Pancreas (tissue), 10 donors: ENCODE data around the gene CNGA3. TPM values are rescaled to one million over a fixed set of nuclear protein-coding genes. Genes with fewer than 3 reads are reported as not detected.

Source experiments
- ATAC-seq, 4 donors: fragments of 200-7000 bp; cut with Tn5 transposase; one replicate each; pipeline versions ENCODE4 v1.8.0 to v1.9.1; 2020; ENCODE audit warnings: mild to moderate bottlenecking in 4 of 4, moderate library complexity in 4 of 4
- DNase-seq, 6 donors: peaks; one replicate each; pipeline ENCODE4 v3.0.0-alpha.2; 2020
- FAIRE-seq: peaks from 2 replicates; lab custom pipeline; 2012; peaks lifted over from hg19 to GRCh38; lab: Jason Lieb, UNC
- H3K27ac ChIP-seq, 4 donors: fragments of 200-600 bp; sonication (generic); 1 replicate in 3 of 4; 2 replicates in 1 of 4; pipeline versions ENCODE4 v1.5.0 to v1.8.0; 2020
- H3K27me3 ChIP-seq, 4 donors: fragments of 200-600 bp; one replicate each; pipeline ENCODE4 v1.8.0; 2021
- H3K36me3 ChIP-seq, 3 donors: fragments of 200-600 bp; sonication (generic) in 1 of 3; one replicate each; pipeline versions ENCODE4 v1.5.0 to v1.8.0; 2020 to 2021
- H3K4me1 ChIP-seq, 3 donors: fragments of 200-600 bp; one replicate each; pipeline ENCODE4 v1.8.0; 2021
- H3K4me3 ChIP-seq, 4 donors: fragments of 200-600 bp; sonication (generic) in 2 of 4; one replicate each; pipeline versions ENCODE4 v1.5.0 to v1.8.0; 2020 to 2021
- H3K9me3 ChIP-seq, 4 donors: fragments of 200-600 bp; one replicate each; pipeline ENCODE4 v1.8.0; 2021
- CTCF ChIP-seq, 4 donors: fragments of 200-600 bp; sonication (generic) in 3 of 4; IDR thresholded peaks; one replicate each; pipeline versions ENCODE4 v1.5.0 to v1.8.0; 2021; ENCODE audit warnings: antibody characterized with exemption in 4 of 4
- WGBS, 2 donors: extraction: QIAGEN DNeasy Blood & Tissue Kit; methylation state at CpG; one replicate each; pipeline ENCODE4 v1.1.7; 2013; 5-methylcytosine and 5-hydroxymethylcytosine counted together
- intact Hi-C, 3 donors: fragments of 100-400 bp; cut with DNase I; formaldehyde crosslinking; loops; one replicate each; pipeline versions ENCODE4 v1.11.1 to v1.14.2; 2022
- polyA plus RNA-seq, 2 donors: library from polyadenylated mRNA; stranded (reverse); fragments of 200-250 nt; gene quantifications; one replicate each; pipeline ENCODE4 v1.2.3, GENCODE V29; 2013
- total RNA-seq, 6 donors: library from RNA; stranded (reverse); fragmentation: NEBNext Ultra II Directional in 4 of 6; extraction: Animal tissue kit (Norgen Biotek cat#: 25700) in 4 of 6; gene quantifications; one replicate each; pipeline versions ENCODE4 v1.2.1 to v1.2.4, GENCODE V29; 2021 to 2023
- donor health status: healthy with polysubstance abuse.
- donor health status: DM: no; HTN: no; CAD: no; lungs with moderate emphysema.
- donor health status: DM: no; HTN: no; CAD: no.
- donor health status: control.
- donor health status: control.
- donor health status: Bipolar disorder and iron deficiency.
- donor health status: DM: yes; HTN: yes; CAD: no.
- donor health status: DM: no; HTN: no; CAD: no.
- donor health status: DM: no; HTN: no; CAD: no.
- donor health status: DM: yes; HTN: yes; CAD: no.

CNGA3 gene
- total and polyA plus RNA-seq, 8 donors, result 0.09 to 1.5 (median 0.28) TPM

GRCh38 chr2:98390571-98391476 lies 44.6 kb downstream of the CNGA3 start:
- intact Hi-C loops, result no loop called here
- H3K27ac ChIP-seq, result no peak overlapping the region
- no peak for ATAC-seq
- H3K4me1 ChIP-seq, result no peaks in the 10 kb centered on the region
- no peaks in the 10 kb centered on the region for H3K9me3 ChIP-seq
- WGBS, 2 donors, result 80 to 87% methylated on average over 19 of the region's 19 CpGs
- H3K4me3 ChIP-seq, result no peak overlapping the region
- peaks cover 0 to 2% (median 0%) of the 10 kb centered on the region in 4 donors for H3K27me3 ChIP-seq
- TF ChIP-seq CTCF (IDR thresholded peaks at IDR 0.05), result no peak
- no peak for DNase-seq
- no peak for FAIRE-seq
- H3K36me3 ChIP-seq, result no peaks in the 10 kb centered on the region

GRCh38 chr2:98391581-98392270 lies 45.5 kb downstream of the CNGA3 start:
- WGBS, 2 donors, result 88 to 90% methylated on average over 18 of the region's 18 CpGs
- FAIRE-seq (no peak), DNase-seq (no peak), ATAC-seq (no peak)
- Histone ChIP-seq H3K4me3 (no peak overlapping the region), H3K27me3 (peaks cover 0 to 2% (median 0%) of the 10 kb centered on the region in 4 donors), H3K9me3 (no peaks in the 10 kb centered on the region), H3K4me1 (no peaks in the 10 kb centered on the region), H3K27ac (no peak overlapping the region), H3K36me3 (no peaks in the 10 kb centered on the region)
- intact Hi-C loops, result no loop called here
- TF ChIP-seq CTCF (IDR thresholded peaks at IDR 0.05), result no peak

GRCh38 chr2:98393354-98393753 lies 47.1 kb downstream of the CNGA3 start:
- H3K36me3 ChIP-seq, result no peaks in the 10 kb centered on the region
- ATAC-seq (no peak), FAIRE-seq (no peak), DNase-seq (no peak)
- H3K4me3 ChIP-seq, result no peak overlapping the region
- TF ChIP-seq CTCF (IDR thresholded peaks at IDR 0.05), result no peak
- WGBS, 2 donors, result 86 to 88% methylated on average over 5 of the region's 5 CpGs
- peaks cover 0 to 2% (median 0%) of the 10 kb centered on the region in 4 donors for H3K27me3 ChIP-seq
- intact Hi-C loops, result no loop called here
- no peak overlapping the region for H3K27ac ChIP-seq
- H3K4me1 ChIP-seq, result no peaks in the 10 kb centered on the region
- no peaks in the 10 kb centered on the region for H3K9me3 ChIP-seq

GRCh38 chr2:98394595-98395153 lies 48.4 kb downstream of the CNGA3 start:
- peaks cover 0 to 2% (median 0%) of the 10 kb centered on the region in 4 donors for H3K27me3 ChIP-seq
- 87 to 97% methylated on average over 3 of the region's 3 CpGs for WGBS, 2 donors
- ATAC-seq, result no peak
- TF ChIP-seq CTCF (IDR thresholded peaks at IDR 0.05), result no peak
- no peak overlapping the region for H3K4me3 ChIP-seq
- no peaks in the 10 kb centered on the region for H3K9me3 ChIP-seq
- FAIRE-seq, result no peak
- H3K36me3 ChIP-seq, result no peaks in the 10 kb centered on the region
- DNase-seq, result no peak
- no peak overlapping the region for H3K27ac ChIP-seq
- H3K4me1 ChIP-seq, result no peaks in the 10 kb centered on the region
- intact Hi-C loops, result no loop called here
